ENCODE data around the gene SLC5A3.

The SLC5A3 gene

DNA sequence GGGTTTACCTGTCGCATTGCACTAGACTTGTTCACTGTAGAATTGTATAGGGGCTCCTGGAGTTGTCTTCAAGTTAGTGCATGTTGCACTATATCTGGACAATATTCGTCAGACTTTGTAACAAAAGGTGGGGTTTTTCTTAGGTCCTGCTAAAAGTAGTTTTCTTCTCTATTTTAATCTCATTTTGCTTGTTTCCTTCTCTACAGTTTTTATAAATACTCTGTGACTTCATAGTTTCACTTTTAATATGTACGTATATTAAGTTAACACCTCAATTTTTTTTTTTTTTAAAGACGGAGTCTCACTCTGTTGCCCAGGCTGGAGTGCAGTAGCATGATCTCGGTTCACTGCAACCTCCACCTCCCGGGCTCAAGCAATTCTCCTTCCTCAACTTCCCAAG lies 26.5 kb upstream of the SLC5A3 start:
- H3K4me3 ChIP-seq (ENCODE audit: low read depth, low read length), result no peak overlapping the region
- in situ Hi-C loops (cut with HindIII; ENCODE audit: low sequenced_read_pairs), result no loop called here
- DNase-seq (ENCODE audit: low read depth, low spot score), result no peak
- TF ChIP-seq, protein P1, sequence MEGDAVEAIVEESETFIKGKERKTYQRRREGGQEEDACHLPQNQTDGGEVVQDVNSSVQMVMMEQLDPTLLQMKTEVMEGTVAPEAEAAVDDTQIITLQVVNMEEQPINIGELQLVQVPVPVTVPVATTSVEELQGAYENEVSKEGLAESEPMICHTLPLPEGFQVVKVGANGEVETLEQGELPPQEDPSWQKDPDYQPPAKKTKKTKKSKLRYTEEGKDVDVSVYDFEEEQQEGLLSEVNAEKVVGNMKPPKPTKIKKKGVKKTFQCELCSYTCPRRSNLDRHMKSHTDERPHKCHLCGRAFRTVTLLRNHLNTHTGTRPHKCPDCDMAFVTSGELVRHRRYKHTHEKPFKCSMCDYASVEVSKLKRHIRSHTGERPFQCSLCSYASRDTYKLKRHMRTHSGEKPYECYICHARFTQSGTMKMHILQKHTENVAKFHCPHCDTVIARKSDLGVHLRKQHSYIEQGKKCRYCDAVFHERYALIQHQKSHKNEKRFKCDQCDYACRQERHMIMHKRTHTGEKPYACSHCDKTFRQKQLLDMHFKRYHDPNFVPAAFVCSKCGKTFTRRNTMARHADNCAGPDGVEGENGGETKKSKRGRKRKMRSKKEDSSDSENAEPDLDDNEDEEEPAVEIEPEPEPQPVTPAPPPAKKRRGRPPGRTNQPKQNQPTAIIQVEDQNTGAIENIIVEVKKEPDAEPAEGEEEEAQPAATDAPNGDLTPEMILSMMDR (IDR thresholded peaks at IDR 0.05; ENCODE audit: low read depth, low read length), result no peak

DNA sequence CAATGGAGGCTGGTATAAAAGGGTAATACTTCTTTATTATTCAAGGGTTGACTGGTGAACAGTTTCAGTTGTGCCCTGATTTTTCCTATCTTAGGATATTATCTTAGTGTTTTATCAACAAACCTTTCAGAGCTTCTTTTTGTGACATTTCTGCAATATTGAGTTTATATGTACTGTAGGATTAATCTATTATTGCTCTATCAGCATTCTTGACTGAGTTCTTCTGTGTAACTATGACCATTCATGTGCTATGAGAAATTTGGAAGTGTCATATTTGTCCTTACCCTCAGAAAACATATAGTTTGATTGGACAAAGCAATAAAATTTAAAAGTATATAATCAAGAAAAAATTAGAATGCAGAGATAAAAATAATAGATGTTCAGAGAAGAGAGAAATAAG lies 25.5 kb upstream of the SLC5A3 start:
- no peak overlapping the region for H3K4me3 ChIP-seq (ENCODE audit: low read depth, low read length)
- no peak for DNase-seq (ENCODE audit: low read depth, low spot score)
- in situ Hi-C loops (cut with HindIII; ENCODE audit: low sequenced_read_pairs), result no loop called here
- TF ChIP-seq, protein P1 (IDR thresholded peaks at IDR 0.05; ENCODE audit: low read depth, low read length), result no peak

DNA sequence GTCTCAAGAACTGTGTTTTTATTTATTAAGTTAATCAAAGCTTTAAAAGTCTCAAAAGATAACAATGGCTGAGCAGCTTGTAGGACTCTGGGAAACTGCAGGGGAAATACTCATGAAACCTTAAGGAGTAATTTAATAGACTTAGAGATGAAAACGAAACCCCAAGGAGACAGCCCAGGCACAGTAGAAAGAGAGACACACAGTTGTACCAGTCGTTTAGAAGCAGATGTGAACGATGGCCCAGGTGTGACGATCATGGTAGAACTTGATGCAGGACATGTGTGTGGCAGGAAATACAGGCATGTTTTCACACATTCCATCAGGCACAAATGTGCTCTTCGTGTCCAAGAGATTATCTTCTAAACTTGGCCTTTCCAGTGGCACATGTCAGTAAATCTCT lies 21.2 kb upstream of the SLC5A3 start:
- H3K4me3 ChIP-seq (ENCODE audit: low read depth, low read length), result no peak overlapping the region
- no peak for DNase-seq (ENCODE audit: low read depth, low spot score)
- TF ChIP-seq, protein P1 (IDR thresholded peaks at IDR 0.05; ENCODE audit: low read depth, low read length), result no peak
- in situ Hi-C loops (cut with HindIII; ENCODE audit: low sequenced_read_pairs), result no loop called here

DNA sequence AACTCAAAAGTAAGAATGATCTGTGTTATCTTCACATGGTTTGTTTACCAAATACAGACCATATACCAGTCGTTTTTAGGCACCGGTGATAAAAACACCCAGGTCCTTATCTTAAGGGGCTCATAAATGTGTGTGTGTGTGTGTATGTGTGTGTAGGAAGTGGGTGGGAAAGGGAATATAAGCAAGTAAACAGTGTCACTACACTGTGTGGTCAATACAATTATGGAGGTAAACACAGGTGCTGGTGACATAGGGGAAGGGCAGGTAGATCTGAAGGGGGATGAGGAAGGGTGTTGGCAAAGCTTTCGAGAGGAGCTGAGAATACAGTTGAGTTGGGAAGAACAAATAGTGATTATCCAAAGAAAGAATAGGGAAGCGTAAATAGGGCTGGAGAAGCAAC lies 19.1 kb upstream of the SLC5A3 start:
- no peak for DNase-seq (ENCODE audit: low read depth, low spot score)
- in situ Hi-C loops (cut with HindIII; ENCODE audit: low sequenced_read_pairs), result no loop called here

DNA sequence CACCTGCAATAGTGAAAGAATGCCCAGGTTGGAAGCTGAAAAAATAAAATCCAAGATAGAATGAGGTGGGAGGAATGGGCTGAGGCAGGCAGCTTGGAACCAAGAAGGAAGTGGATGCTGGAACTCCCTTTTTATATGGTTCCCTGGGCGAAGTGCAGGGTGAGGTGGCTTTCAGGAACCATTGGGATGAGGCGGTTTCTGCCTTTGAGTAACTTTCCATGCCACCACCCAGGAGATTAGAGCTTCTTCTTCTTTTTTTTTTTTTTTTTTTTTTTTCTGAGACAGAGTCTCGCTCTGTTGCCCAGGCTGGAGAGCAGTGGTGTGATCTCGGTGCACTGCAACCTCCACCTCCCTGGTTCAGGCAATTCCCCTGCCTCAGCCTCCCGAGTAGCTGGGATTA lies 17.8 kb upstream of the SLC5A3 start:
- TF ChIP-seq, protein P1 (IDR thresholded peaks at IDR 0.05; ENCODE audit: low read depth, low read length), result no peak
- in situ Hi-C loops (cut with HindIII; ENCODE audit: low sequenced_read_pairs), result no loop called here

More for the DNA sequence above, 19.1 kb upstream of the SLC5A3 start:
- TF ChIP-seq, protein P1 (IDR thresholded peaks at IDR 0.05; ENCODE audit: low read depth, low read length), result no peak
- no peak overlapping the region for H3K4me3 ChIP-seq (ENCODE audit: low read depth, low read length)

DNA sequence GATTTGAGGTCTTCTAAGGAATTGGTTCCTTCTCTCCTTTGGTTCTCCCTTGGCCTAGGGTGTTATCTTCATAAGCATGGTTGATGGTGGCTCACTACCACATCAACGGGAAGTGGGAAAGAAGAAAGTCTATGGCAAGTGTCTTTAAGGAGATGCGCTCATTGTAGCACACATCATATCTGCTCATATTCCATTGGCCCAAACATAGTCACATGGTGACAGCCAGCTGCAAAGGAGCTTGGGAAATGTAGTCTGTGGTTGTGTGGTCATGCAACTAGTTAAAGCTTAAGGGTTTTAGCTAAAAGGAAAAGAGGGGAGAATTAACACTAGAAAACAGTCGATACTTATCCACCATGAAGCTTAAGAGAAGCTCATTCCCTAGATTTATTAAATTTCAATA lies 11.4 kb upstream of the SLC5A3 start:
- TF ChIP-seq, protein P1 (IDR thresholded peaks at IDR 0.05; ENCODE audit: low read depth, low read length), result no peak
- H3K4me3 ChIP-seq (ENCODE audit: low read depth, low read length), result no peak overlapping the region
- in situ Hi-C loops (cut with HindIII; ENCODE audit: low sequenced_read_pairs), result no loop called here
- DNase-seq (ENCODE audit: low read depth, low spot score), result no peak

More for the DNA sequence above, 17.8 kb upstream of the SLC5A3 start:
- DNase-seq (ENCODE audit: low read depth, low spot score), result no peak
- no peak overlapping the region for H3K4me3 ChIP-seq (ENCODE audit: low read depth, low read length)

DNA sequence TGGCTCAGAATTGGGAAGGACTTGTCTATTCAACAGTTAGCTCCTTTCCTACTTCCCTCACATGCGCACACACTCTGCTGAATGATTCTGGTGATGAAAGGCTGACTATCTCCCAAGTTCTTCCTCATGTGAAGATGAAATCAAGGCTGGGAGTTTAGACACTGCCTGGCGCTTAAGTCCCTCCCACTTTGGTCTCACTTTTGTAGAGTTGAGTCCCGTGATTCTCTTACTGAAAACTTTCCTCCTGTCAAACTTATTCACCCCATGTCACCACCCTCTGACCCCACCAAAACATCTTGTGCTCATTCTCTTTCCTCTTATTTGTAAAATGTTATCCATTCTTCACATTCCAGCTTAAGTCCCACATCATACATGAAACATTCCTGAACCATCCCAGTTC lies 8.4 kb upstream of the SLC5A3 start:
- no peak for DNase-seq (ENCODE audit: low read depth, low spot score)
- in situ Hi-C loops (cut with HindIII; ENCODE audit: low sequenced_read_pairs), result no loop called here
- TF ChIP-seq, protein P1 (IDR thresholded peaks at IDR 0.05; ENCODE audit: low read depth, low read length), result no peak
- H3K4me3 ChIP-seq (ENCODE audit: low read depth, low read length), result no peak overlapping the region

Measured in astrocyte of the spinal cord (primary cell).